GM19240 (cell line): ENCODE measurements around the gene ITSN2.

Experiments used
- DNase-seq: peaks from one replicate; pipeline ENCODE4 v3.0.0; 2011; ENCODE audit warnings: low spot score; ENCODE audit not compliant: insufficient read length

ITSN2 gene

DNA sequence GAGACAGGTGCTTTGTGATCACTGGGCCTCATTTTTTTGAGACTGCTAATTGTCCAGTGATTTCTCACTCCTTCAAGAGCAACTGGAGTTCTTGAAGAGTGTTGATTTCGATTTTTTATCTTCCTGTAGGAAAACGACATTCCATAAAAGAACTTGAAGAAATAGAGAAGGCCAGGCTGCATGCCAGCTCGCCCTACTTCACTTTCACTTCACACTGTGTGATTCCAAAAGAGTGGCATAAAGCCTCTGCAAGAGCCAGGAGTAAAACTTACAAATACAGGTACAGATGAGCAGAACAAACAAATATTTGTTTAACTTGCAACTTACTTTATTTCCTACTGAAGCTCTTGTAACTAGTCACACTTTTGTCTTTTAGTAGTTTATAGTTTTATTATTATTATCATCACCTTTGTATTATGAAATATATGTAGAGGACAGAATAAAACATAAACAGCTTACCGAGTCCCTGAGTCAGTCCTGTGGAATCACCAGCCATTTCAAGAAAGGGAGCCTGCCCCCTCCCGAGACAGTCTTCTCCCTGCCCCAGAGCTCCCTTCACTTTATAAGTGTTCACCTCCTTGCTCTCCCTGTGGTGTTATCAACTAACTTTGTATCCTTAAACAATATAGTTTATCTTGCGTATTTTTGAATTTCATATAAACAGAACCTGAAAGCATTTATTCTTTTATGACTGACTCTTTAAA lies 176.8 kb downstream of the ITSN2 start:
- DNase-seq: no peak

DNA sequence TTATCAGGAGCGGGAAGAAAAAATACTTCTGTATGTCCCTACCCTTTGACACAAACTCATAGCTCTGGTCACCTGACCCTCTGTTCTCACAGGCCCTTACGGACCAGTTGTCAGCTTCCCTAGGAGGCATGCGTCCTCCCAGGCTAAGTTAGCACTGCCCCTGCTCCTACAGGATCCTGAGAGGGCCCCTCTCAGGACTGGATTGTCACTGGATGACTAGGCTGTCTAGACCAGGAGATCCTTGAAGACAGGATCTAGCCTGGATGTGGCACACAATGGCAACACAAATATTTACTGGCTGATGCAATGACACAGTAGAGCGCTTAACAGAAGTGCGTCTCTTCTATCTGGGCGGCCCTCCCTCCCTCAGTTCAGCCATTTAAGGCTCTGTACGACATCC lies 177.8 kb downstream of the ITSN2 start:
- no peak for DNase-seq

GRCh38 chr2:24181849-24182248 lies 178.5 kb downstream of the ITSN2 start:
- DNase-seq: no peak

DNA sequence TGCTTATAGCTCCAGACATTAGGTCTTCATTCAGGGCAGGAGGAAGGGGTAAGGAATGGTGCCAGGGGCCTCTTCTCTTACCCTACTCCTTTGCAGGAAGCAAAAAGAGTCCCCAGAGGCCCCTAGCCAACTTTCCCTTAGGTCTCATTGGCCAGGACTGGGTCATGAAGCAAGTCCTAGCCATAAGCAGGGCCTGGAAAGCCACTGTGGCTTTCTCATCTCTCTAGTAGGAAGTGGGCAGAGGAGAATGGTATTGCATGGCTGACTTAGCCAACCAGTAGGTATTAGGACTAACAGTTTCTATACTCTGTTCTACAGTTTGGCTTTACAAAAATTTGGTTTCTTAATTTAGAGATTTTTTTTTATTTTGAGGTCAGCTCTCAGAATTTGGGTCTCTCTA lies 180.7 kb downstream of the ITSN2 start:
- no peak for DNase-seq

DNA sequence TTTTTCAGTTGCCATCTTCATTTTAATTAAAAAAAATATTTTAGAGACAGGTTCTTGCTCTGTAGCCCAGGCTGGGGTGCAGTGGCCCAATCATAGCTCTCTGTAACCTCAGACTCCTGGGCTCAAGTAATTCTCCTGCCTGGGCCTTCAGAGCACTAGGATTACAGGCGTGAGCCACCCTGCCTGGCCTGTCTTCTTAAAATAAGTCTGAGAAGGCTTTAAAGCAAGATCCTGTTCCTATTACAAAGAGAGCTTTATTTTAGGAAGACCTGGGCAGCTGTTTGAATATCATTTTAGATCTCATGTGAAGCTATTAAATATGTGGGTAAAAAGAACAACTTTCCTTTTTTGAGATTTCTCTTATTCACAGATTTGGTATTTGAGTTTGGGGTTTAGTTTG lies 184.0 kb downstream of the ITSN2 start:
- no peak for DNase-seq

DNA sequence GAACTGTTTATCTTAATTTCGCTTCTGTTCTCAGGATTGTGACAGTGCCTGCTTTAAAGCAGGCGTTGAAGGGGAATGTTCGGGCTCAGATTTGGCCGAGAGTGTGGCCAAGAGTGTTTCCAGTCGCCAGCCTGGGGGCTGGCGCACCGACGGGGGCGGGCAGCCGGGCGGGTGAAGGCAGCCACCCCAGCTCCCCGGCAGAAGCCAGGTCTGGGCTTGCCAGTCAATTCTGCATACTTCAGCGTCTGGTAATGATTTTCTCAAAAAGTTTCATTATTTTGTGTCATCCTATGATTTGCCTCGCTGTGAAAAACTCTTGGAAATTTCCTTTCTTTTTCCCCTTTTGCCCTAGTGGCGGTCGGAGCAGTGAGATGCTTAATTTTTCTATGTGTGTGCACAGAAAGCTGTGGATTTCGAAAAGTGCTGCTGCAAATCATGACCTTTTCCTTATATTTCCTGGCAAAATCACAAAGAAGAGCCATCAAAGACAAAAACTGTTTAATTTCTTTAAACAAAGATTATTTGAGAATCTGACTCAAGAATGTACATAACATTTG lies 184.6 kb downstream of the ITSN2 start:
- DNase-seq: no peak

DNA sequence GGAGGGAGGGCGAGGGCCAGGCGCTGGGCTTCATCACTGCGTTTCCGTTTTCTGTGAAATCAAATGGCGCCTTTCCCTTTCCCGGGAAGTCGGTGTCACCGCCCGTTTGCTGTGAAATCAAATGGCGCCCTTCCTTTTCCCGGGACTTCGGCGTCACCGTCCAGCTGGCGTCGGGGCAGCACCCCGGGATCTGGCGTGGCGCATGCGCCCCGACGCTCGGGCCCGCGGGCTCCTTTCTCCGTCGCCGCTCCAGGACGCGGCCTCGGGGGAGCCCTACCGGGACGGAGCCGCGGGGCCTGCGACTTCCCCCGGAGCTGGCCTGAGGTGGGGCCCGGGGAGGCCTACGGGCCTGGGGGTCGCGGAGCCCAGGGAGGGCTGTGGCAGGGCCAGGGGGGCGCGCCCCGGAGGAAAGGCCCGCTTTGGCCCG lies 185.5 kb downstream of the ITSN2 start, which contains the start of gene FAM228A:
FAM228A (plus strand) TSS at position 203 of the 427 bp plus-strand sequence. CDS start 428 bp downstream, outside the sequence.
- DNase-seq: no peak

DNA sequence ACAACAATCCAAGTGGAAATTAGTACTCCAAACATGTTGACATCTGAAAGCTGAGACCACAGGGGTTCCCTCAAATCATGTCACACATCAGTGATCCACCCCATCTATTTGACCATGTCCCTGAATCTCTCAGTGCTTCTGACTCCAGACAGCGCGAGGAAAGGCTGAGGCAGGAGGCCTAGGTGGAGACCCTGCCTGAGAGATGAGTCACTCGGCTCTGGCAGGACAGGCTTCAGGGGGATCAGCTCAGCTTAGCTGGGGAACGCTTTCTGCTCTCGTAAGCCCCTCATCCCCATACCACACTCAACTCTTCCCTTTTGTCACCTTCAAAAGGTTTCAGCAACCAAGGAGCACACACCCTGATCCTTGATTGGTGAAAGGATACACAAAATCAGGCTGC lies 191.3 kb downstream of the ITSN2 start:
- DNase-seq: no peak

GRCh38 chr2:24164416-24164973 lies 195.8 kb downstream of the ITSN2 start:
- DNase-seq: peak; percentile 35

DNA sequence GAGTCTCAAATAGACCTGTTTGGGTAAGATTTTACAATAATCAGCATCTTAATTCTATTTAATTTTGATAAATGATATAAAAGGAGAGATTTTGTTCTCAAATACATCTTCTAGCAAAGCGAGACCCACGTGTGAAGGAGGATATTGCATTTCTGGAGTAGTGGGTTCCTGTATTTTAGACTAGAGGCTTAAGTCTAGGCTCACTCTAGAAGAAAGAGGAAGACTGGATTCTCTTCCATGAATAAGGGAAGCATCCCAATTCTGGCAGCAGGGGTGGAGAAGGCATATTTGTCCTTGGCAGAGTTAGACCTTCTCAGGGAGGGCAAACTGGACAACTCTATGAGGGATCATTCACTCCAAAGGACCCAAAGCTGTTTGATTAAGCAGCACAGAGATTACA lies 196.7 kb downstream of the ITSN2 start:
- DNase-seq: no peak

- no peak for DNase-seq
Measured at GRCh38 chr2:24163186-24163585, 197.2 kb downstream of the ITSN2 start.

GRCh38 chr2:24162494-24162893 lies 197.8 kb downstream of the ITSN2 start:
- no peak for DNase-seq

DNA sequence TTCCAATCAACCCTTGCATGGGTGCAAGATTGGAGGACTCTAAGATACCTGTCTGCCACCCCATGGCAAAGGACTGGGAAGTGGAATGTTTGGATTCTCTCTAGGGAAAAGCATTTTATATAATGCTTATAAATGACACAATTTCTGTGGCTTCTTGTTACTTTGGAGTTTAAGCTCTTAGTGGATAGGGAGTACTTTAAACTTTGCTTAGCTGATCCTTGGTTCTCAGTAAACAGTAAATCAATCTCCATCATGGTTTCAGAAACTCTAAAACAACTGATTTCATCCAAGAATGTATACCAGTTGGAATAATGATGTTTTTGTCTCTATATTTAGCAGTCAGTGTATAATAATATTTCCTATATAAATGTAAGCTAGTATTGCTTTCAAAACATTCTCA lies 199.6 kb downstream of the ITSN2 start:
- no peak for DNase-seq

GRCh38 chr2:24159708-24160107 lies 200.6 kb downstream of the ITSN2 start:
- no peak for DNase-seq

DNA sequence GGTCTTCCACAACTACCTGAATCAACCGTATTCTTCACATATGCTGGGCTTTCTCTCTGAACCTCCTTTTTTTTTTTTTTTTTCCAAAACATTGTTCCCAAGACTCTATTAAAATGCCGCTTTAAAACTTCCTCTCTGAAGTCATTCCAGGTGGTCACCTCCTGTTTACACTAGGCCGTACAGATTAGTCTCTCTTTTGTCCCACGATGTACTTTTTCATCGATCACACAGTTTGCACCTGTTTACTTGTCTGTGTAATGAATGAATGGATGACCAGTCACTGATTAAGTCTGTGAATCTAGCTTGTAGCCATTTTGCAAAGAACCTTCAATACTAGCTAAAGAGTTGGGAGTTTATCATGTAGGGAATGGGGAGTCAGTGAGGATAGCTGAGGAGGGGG lies 202.2 kb downstream of the ITSN2 start:
- DNase-seq: no peak

- DNase-seq: no peak
Measured at GRCh38 chr2:24153478-24153877, 206.9 kb downstream of the ITSN2 start.
